HG03469 (cell line): ENCODE results near the gene TOE1.
"Not testable (repeated sequence)": the region's sequence is repeated elsewhere in the genome, so short reads cannot be mapped to it uniquely, and the experiment has no call there.

Experiments
- ATAC-seq: cut with Tn5 transposase; IDR thresholded peaks from one replicate; pipeline ENCODE4 v1.9.1; 2021; ENCODE audit warnings: mild to moderate bottlenecking, moderate library complexity, moderate number of reproducible peaks; ENCODE audit not compliant: unreplicated experiment

TOE1 gene

DNA sequence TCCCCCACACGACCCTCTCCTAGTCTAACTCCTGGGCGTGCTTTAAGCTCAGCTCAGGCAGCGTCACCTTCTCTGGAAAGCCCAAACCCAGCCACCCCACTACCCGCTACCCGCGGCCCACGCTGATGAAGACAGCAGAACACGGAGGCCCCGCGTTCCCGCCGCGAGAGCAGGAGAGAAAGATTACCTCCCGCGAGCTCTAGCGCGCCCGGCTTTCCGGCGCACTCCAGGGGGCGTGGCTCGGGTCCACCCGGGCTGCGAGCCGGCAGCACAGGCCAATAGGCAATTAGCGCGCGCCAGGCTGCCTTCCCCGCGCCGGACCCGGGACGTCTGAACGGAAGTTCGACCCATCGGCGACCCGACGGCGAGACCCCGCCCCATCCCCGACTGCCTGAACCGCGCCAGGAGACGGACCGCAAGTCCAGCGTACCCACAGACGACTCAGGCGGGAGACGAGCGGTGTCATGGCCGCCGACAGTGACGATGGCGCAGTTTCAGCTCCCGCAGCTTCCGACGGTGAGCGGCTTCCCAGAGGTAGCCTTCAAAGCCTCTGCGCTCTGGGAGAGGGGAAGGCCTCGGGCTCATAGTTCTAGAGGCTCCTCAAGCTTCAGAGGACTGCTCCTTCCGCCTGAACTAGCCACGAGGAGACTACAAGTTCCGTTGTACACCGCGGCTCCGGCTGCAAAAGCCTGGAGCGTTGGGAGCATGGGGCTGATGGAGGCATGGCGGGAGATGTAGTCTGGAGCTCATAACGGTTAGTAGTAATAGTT lies at the start of gene TOE1, which contains the start of gene MUTYH:
TOE1 (plus strand) TSS at position 382 of the 770 bp plus-strand sequence; CDS start at position 465, 83 bp downstream.
MUTYH (minus strand) TSS at position 652 of the 770 bp plus-strand sequence. CDS start 5,935 bp downstream, outside the sequence.
- peak; percentile 68 for ATAC-seq

DNA sequence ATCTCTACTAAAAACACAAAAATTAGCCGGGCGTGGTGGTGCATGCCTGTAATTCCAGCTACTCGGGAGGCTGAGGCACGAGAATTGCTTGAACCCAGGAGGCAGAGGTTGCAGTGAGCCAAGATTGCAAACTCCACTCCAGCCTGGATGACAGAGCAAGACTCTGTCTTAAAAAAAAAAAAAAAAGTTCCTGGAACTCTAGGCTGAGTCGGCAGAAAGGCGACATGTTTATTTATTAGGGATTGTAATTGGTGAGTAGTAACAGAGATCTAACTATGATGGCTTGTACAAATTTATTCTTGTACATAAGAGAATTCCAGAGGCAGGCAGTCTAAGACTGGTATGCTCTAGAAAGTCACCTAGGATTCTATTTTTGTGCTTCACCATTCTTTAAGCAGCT lies 49.0 kb upstream of the TOE1 start:
- not testable (repeated sequence) for ATAC-seq

DNA sequence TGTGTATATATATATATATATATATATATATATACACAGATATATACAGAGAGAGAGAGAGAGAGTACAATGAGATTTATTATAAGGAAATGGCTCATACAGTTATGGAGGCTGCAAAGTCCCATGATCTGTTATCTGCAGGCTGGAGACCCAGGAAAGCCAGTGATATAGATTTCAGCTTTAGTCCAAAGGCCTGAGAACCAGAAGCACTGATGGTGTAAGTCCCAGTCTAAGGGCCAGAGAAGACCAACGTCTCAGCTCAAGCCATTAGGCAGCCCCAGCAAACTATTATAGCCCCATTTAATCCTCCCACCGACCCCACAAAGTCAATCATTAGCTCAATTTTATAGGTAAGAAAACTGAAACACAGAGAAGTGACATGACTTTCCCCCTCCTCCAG lies 48.3 kb upstream of the TOE1 start:
- no peak for ATAC-seq

DNA sequence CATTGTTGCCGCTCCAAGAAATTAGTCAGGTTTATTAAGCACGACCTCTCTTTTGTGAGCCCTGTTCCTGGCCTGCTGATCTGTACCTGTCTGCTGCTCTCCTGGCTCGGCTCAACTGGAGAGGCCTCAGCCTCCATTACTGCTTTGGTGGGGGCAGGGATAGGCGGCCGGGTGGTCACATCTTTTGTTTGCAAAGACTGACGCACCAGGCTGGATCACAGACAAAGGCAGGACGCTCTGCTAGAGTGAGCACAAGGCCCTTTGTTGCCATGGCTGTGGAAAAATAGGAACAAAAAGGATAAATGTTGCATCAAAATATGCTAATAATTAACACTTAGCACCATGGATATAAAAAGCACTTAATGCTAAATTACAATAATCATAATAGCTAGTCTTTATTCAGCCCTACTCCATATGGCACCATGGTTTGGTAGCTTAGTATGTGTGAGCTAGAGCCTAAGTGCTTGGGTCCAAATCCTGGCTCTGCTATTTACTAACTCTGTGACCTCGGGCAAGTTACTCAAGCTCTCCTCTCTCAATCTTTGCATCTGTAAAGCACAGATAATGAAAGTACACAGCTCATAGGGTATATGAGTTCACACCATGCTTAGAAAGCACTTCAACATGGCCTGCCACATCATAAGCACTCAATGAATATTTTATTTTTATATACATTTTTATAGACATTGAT lies 42.2 kb upstream of the TOE1 start:
- no peak for ATAC-seq

DNA sequence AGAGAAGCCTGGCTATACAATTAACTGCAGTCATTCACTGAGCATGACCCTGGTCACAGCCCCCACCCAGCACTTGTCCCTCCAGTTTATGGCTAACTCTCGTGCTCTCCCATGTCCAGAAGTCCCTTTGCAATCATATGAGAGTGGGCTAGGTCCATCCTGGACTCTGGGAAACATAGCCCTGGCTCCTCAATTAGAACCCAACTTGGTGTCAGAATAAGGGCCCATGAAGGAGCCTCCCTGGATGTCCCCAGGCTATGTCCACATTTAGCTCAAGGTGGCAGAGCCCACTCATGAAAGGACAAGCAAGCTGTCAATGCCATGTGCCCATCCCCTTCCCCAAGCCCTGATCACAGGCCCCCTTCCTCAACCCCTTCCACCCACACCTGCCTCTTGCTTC lies 40.7 kb upstream of the TOE1 start:
- ATAC-seq: no peak

DNA sequence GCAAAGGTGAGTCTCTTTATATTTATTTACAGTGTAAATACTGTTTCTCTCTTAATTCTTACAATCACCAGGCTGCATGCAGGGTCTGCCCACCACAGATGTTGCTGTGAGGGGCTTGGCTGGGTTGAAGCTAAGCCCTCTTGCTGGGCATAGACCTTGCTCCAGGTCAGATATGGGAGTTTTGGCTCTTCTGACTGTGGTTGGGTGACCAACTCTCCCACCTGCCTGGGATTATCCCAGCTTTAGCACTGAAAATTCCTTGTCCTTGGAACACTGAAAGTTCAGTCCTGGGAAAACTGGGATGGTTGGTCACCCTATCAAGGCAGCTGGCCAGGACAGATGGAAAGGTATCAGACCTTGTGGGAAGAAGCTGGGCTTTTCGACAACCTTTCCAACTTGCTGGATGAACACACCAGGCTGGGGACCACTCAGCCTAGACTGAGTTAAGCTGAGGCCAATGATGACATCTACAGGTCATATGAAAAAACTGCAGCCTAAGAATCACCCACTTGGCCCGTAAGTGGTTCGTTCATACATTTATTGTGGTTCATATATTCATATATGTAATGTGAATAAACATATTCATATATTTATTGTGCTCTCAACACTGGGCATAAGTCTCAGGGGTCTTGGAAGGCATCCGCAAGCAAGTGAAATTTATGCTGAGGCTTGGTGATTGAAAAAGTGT lies 39.8 kb upstream of the TOE1 start:
- no peak for ATAC-seq

DNA sequence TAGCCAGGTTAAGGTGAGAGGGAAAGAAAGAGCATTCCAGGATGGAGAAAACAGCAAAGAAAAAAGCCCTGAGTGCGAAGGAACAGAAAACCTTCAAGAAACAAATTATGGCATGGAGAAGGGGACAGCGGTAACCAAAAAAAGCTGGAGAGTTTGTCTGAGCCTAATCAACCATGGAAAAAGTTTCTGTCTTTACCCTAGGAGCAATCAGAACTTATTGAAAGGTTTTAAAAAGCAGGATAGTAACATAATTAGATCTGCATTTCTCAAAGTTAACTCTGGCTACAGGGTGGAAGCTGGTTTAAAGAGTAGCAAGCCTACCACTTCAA lies 39.3 kb upstream of the TOE1 start:
- ATAC-seq: no peak

DNA sequence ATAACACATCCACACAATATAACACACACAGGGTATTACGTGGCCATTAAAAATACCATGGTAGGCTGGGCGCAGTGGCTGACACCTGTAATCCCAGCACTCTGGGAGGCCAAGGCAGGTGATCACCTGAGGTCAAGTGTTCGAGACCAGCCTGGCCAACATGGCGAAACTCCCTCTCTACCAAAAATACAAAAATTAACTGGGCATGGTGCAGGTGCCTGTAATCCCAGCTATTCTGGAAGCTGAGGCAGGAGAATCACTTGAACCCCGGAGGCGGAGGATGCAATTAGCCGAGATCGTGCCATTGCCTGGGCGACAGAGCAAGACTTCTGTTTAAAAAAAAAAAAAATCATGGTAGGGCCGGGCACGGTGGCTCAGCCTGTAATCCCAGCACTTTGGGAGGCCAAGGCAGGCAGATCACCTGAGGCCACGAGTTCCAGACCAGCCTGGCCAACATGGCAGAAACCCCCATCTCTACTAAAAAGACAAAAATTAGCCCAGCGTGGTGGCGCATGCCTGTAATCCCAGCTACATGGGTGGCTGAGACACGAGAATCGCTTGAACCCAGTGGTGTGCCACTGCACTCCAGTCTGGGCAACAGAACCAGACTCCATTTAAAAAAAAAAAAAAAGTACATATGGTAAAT lies 37.3 kb upstream of the TOE1 start:
- ATAC-seq: no peak

DNA sequence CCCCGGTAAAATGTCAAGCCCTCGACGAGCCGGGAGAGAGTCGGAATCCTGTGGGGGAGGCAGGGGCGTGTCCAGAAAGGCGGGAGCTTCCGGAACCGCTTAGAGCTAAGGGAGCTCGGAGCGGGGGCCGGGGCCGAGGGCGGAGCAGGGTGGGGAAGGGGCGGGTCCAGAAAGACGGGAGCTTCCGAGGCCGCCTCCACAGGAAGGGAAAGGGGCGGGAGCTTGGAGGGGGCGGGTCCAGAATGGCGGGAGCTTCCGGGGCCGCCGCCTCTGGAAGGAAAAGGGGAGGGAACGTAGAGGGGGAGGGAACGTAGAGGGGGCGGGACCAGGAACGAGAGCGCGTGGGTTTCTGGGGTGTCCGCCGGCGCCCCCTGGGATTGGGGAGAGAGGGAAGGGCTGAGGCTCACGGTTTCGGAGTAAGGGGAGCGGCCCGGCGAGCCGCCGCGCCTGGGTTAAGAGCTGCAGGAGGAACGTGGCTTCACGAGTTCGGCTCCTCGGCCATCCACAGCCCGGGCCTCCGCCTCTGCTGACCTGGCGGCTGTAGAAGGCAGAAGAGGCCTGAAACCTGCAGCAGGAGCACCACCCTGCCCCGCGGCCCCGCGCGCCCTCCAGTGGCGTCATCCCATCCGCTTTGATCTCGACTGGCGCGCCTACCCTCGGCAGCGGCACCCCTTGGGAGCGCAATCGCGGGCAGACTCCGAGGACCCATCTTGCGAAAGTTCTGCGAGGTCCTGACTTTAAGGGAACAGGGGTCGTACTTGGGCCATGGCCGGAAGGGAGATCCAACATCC lies 36.3 kb upstream of the TOE1 start:
- ATAC-seq: peak; percentile 30

DNA sequence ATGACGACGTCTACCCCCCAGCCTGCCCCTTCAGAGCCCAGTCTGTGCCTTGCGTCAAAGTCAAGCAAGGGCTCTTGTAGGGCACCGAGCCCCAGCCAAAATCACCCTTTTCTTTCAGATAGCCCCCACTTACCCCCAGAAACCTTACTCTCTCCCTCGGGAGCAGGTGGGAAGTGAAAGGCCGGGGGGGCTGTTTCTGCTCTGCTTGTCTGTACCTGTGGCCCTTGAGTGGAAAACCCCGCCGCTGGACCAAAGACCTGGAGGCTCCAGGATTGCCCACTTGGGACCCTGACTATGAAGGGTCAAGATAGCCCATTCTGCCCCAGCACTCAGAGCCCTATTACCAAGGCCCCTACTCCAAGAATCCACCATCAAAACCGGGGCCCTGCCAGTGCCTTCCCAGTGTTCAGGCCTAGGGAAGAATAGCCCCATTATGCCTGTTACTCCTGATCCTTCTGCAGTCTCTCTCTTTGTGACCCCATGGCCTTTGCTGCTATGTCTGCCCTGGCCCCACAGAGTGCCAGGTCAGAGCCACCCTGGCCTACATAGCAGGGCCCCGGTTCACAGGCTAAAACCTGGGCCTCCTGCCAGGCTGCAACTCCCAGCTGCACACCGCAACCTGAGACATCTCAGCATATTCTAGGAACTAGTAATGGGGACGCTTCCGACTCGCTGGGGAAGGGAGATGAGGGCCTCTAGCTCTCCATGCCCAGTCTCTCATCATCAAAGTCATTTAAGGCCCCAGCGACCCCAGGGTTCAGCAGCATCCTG lies 35.5 kb upstream of the TOE1 start:
- ATAC-seq: no peak

DNA sequence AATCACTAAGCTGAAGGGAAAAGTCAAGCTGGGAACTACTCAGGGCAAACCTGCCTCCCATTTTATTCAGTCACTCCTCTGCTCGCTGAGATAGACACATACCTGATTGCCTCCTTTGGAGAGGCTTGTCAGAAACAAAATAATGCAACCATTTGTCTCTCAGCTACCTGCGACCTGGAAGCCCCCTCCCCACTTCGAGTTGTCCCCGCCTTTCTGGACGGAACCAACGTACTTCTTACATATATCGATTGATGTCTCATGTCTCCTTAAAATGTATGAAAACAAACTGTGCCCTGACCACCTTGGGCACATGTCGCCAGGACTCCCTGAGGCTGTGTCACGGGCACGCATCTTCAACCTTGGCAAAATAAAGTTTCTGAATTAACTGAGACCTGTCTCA lies 34.7 kb upstream of the TOE1 start:
- no peak for ATAC-seq

DNA sequence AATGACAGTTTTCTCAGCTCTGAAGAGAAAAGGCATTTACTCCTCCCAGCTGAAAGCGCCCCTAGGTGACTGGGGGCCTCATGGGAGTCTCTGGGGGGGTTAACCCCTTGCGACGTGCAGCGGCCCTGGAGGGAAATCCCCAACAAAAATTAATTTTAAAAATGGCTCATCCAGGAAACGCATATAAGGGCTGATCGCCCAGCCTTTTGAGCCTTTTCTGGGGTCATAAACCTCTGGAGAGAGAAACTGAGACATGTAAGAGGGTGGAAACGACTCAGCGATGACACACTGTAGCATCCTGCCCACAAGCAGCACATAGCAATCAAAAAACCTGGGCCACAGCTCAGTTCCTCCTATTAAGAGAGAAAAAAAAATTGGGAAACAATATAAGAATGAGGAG lies 33.7 kb upstream of the TOE1 start:
- ATAC-seq: no peak

DNA sequence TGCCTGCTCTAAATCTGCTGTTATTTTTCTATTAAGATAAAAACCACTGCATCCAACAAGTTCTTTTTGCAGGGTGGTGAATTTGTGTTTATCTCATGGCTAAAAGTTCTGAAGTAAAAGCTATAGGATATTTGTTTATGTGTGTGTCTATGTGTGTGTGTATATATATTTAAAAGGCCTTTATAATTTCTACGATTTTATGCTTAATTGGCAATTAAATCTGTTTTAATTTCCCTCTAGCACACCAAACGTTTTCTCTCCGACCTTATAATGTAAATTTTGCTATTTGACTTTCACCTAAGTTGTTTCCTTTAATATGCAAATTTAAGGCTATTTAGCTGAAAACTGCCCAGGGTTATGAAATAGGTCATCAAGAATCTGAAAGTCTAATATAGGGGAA lies 33.1 kb upstream of the TOE1 start:
- ATAC-seq: no peak

DNA sequence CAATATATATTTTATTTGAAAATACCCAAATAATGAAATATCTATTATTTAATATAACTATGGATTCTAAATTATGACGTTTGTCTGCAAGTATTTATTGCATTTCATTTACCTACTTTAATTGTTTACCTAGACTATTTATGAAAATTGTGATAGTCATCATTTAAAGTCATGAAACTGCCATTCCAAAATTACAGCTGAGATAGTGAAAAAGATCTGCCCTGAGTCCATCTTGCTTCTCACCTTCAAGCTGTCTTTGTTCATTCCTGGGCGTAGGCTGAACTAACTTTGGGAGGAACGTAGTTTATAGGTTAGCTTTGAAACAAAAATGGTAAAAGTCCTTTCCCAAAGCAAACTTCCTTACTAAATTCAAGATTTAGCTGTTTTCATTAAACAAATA lies 25.7 kb upstream of the TOE1 start:
- ATAC-seq: no peak

DNA sequence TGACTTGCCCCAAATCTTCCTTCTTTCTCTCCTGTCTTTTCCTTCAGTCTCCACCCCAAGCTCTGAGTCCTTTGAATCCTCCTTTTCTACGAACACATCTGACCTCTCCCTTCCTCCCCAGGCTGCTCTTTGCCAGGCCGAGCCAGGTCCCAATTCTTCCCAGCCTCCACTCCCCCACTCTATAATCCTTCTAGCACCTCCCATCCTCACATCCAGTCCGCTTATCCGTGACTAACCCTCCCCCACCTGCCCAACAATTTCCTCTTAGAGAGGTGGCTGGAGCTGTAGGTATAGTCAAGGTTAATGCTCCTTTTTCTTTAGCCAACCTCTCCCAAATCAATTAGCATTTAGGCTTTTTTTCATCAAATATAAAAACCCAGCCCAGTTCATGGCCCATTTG lies 22.8 kb upstream of the TOE1 start:
- ATAC-seq: no peak

DNA sequence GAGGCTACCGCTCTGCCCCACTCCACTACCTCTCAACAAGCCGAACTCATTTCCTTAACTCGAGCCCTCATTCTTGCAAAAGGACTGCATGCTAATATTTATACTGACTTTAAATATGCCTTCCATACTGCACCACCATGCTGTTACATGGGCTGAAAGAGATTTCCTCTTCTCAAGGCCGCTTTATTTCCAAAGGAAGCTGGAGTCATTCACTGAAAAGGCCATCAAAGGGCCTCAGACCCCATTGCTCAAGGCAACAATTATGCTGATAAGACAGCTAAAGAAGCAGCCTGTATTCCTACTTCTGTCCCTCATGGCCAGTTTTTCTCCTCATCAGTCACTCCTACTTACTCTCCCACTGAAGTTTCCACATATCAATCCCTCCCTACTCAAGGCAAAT lies 20.2 kb upstream of the TOE1 start:
- ATAC-seq: no peak

DNA sequence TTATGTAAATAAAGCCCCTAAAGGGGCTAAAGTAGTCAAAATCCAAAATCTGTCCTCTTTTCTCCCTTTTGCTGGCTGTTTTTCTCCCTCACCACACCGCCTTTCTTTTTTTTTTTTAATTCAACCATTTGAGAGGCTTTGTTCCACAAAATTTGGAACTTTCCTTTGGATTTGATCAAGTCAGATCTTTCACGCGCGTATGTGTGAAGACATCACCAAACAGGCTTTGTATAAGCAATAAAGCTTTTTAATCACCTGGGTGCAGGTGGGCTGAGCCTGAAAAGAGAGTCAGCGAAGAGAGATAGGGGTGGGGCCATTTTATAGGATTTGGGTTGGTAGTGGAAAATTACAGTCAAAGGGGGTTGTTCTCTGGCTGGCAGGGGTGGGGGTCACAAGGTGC lies 18.5 kb upstream of the TOE1 start:
- ATAC-seq: no peak

DNA sequence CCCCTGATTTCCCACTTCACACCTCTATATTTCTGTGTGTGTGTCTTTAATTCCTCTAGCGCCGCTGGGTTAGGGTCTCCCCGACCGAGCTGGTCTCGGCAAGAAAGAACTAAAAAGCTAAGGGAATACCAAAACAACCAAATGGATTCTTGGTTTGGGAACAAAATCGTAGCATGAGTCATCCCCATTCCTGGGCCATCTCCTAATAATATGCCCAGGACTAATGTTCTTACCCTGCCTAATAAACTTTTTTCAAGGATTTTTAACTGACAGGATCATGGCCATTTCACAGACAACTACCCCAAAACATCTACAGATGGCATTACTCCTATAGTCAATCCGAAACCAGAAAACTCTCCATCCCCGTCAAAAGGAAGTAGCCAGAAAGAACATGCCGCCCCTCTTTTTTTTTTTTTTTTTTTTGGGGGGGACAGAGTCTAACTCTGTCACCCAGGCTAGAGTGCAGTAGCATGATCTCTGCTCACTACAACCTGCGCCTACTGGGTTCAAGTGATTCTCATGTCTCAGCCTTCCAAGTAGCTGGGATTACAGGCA lies 17.4 kb upstream of the TOE1 start:
- ATAC-seq: no peak

DNA sequence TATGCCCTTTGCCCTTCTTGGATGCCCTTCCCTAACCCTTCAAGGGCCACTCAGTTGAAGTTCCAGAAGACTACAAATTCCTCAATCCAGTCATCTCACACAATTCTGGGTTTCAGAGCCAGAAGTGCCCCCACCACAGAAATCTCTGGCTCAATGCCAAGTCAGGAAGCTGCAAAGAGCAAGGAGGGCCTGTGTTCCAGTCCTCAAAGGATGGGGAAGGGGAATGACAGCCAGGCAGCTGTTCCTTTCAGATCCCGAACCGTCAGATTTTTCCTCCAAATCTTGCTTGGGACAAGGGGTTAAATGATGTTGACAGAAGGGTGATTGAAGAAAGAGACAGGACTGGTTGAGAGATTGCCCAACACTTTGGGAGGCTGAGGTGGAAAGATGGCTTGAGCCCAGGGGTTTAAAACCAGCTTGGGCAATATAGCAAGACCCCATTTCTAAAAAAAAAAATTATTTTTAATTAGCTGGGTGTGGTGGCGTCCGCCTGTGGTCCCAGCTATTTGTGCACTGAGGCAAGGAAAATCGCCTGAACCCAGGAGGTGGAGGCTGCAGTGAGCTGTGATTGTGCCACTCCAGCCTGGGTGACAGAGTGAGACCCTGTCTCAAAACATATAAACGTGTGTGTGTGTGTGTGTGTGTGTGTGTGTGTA lies 14.0 kb upstream of the TOE1 start:
- no peak for ATAC-seq
